ENCODE results near the gene DCXR.

DCXR gene

DNA sequence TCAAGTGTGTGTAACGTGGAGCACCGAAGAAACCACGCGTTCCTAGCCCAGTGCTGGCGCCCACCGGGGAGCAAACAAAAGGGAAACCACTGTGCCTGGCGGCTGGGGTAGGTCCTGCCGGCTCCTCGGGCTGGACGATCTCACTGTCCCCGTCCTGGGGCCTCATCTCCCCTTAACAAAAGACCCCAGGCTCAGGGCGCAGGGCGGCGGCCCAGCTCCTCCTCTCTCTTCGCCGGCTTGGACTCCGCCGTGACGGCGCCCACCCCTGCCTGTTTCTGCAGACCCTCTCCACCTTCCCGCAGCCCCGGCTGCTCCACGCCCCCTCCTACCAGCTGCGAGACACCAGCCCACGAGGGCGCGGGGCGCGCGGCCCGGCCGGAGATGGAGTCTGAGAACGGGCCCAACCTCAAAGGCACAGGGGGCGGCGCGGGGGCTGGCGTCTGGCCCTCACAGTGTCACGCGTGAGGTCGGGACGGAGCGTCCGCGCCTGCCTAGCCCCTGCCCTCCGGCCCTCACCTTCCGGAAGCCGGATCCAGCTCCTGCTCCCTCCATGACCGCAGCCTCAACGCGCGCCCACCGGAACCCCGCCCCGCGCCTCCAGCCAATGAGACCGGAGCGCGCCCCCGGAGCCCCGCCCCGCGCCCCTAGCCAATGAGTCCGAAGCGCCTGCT lies 15.1 kb downstream of the DCXR start, which contains the start of gene CENPX (continued):
- TF ChIP-seq, protein P1, sequence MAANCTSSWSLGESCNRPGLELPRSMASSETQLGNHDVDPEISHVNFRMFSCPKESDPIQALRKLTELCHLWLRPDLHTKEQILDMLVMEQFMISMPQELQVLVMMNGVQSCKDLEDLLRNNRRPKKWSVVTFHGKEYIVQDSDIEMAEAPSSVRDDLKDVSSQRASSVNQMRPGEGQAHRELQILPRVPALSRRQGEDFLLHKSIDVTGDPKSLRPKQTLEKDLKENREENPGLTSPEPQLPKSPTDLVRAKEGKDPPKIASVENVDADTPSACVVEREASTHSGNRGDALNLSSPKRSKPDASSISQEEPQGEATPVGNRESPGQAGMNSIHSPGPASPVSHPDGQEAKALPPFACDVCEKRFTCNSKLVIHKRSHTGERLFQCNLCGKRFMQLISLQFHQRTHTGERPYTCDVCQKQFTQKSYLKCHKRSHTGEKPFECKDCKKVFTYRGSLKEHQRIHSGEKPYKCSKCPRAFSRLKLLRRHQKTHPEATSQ (tag by site-specific recombination; IDR thresholded peaks at IDR 0.05) = peak; percentile 36; the same call in 1 of the 2 replicates
- TF ChIP-seq ZNF138 (tag by site-specific recombination; IDR thresholded peaks at IDR 0.05; ENCODE audit: borderline replicate concordance) (no peak), ZNF677 (tag by site-specific recombination; IDR thresholded peaks at IDR 0.05) (no peak), ZNF792 (tag by site-specific recombination; IDR thresholded peaks at IDR 0.05) (0 out of 2 replicates have a peak, but pooled peaks have one; percentile 28), ZNF335 (tag by site-specific recombination; conservative IDR thresholded peaks at IDR 0.05) (peak; percentile 57), ZNF701 (tag by site-specific recombination; IDR thresholded peaks at IDR 0.05) (no peak), ZNF324 (tag by site-specific recombination; IDR thresholded peaks at IDR 0.05) (0 out of 2 replicates have a peak, but pooled peaks have one; percentile 64), ZBTB17 (tag by site-specific recombination; IDR thresholded peaks at IDR 0.05) (peak; percentile 34; the same call in 1 of the 2 replicates), ZEB2 (tag by site-specific recombination; IDR thresholded peaks at IDR 0.05) (peak; percentile 72), ZNF350 (tag by site-specific recombination; IDR thresholded peaks at IDR 0.05) (no peak), ZNF214 (tag by site-specific recombination; IDR thresholded peaks at IDR 0.05; ENCODE audit: borderline replicate concordance) (no peak), KLF7 (tag by site-specific recombination; IDR thresholded peaks at IDR 0.05; ENCODE audit: borderline replicate concordance) (peak; percentile 17; the same call in 1 of the 2 replicates), ZNF175 (tag by site-specific recombination; IDR thresholded peaks at IDR 0.05) (no peak), SETDB1 (IDR thresholded peaks at IDR 0.05; ENCODE audit: insufficient read length, low read length) (no peak), ZNF747 (tag by site-specific recombination; IDR thresholded peaks at IDR 0.05) (no peak), EGR2 (tag by site-specific recombination; IDR thresholded peaks at IDR 0.05; ENCODE audit: low read depth) (peak; percentile 60; the same call in 1 of the 2 replicates), ZNF776 (tag by site-specific recombination; IDR thresholded peaks at IDR 0.05; ENCODE audit: borderline replicate concordance) (no peak), ZNF585B (tag by site-specific recombination; IDR thresholded peaks at IDR 0.05) (no peak), ZNF2 (tag by site-specific recombination; IDR thresholded peaks at IDR 0.05) (peak; percentile 64; the same call in 1 of the 2 replicates), ZNF292 (tag by site-specific recombination; IDR thresholded peaks at IDR 0.05; ENCODE audit: borderline replicate concordance, low read depth) (no peak)
- TF ChIP-seq, protein P2, sequence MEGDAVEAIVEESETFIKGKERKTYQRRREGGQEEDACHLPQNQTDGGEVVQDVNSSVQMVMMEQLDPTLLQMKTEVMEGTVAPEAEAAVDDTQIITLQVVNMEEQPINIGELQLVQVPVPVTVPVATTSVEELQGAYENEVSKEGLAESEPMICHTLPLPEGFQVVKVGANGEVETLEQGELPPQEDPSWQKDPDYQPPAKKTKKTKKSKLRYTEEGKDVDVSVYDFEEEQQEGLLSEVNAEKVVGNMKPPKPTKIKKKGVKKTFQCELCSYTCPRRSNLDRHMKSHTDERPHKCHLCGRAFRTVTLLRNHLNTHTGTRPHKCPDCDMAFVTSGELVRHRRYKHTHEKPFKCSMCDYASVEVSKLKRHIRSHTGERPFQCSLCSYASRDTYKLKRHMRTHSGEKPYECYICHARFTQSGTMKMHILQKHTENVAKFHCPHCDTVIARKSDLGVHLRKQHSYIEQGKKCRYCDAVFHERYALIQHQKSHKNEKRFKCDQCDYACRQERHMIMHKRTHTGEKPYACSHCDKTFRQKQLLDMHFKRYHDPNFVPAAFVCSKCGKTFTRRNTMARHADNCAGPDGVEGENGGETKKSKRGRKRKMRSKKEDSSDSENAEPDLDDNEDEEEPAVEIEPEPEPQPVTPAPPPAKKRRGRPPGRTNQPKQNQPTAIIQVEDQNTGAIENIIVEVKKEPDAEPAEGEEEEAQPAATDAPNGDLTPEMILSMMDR (tag by site-specific recombination; IDR thresholded peaks at IDR 0.05) = 0 out of 2 replicates have a peak, but pooled peaks have one; percentile 8
- TF ChIP-seq, protein P3, sequence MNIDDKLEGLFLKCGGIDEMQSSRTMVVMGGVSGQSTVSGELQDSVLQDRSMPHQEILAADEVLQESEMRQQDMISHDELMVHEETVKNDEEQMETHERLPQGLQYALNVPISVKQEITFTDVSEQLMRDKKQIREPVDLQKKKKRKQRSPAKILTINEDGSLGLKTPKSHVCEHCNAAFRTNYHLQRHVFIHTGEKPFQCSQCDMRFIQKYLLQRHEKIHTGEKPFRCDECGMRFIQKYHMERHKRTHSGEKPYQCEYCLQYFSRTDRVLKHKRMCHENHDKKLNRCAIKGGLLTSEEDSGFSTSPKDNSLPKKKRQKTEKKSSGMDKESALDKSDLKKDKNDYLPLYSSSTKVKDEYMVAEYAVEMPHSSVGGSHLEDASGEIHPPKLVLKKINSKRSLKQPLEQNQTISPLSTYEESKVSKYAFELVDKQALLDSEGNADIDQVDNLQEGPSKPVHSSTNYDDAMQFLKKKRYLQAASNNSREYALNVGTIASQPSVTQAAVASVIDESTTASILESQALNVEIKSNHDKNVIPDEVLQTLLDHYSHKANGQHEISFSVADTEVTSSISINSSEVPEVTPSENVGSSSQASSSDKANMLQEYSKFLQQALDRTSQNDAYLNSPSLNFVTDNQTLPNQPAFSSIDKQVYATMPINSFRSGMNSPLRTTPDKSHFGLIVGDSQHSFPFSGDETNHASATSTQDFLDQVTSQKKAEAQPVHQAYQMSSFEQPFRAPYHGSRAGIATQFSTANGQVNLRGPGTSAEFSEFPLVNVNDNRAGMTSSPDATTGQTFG (tag by site-specific recombination; IDR thresholded peaks at IDR 0.05; ENCODE audit: borderline replicate concordance) = no peak
- TF ChIP-seq, protein P4, sequence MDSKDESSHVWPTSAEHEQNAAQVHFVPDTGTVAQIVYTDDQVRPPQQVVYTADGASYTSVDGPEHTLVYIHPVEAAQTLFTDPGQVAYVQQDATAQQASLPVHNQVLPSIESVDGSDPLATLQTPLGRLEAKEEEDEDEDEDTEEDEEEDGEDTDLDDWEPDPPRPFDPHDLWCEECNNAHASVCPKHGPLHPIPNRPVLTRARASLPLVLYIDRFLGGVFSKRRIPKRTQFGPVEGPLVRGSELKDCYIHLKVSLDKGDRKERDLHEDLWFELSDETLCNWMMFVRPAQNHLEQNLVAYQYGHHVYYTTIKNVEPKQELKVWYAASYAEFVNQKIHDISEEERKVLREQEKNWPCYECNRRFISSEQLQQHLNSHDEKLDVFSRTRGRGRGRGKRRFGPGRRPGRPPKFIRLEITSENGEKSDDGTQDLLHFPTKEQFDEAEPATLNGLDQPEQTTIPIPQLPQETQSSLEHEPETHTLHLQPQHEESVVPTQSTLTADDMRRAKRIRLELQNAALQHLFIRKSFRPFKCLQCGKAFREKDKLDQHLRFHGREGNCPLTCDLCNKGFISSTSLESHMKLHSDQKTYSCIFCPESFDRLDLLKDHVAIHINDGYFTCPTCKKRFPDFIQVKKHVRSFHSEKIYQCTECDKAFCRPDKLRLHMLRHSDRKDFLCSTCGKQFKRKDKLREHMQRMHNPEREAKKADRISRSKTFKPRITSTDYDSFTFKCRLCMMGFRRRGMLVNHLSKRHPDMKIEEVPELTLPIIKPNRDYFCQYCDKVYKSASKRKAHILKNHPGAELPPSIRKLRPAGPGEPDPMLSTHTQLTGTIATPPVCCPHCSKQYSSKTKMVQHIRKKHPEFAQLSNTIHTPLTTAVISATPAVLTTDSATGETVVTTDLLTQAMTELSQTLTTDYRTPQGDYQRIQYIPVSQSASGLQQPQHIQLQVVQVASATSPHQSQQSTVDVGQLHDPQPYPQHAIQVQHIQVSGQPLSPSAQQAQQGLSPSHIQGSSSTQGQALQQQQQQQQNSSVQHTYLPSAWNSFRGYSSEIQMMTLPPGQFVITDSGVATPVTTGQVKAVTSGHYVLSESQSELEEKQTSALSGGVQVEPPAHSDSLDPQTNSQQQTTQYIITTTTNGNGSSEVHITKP (tag by site-specific recombination; IDR thresholded peaks at IDR 0.05) = peak; percentile 98
- TF ChIP-seq, protein P5, sequence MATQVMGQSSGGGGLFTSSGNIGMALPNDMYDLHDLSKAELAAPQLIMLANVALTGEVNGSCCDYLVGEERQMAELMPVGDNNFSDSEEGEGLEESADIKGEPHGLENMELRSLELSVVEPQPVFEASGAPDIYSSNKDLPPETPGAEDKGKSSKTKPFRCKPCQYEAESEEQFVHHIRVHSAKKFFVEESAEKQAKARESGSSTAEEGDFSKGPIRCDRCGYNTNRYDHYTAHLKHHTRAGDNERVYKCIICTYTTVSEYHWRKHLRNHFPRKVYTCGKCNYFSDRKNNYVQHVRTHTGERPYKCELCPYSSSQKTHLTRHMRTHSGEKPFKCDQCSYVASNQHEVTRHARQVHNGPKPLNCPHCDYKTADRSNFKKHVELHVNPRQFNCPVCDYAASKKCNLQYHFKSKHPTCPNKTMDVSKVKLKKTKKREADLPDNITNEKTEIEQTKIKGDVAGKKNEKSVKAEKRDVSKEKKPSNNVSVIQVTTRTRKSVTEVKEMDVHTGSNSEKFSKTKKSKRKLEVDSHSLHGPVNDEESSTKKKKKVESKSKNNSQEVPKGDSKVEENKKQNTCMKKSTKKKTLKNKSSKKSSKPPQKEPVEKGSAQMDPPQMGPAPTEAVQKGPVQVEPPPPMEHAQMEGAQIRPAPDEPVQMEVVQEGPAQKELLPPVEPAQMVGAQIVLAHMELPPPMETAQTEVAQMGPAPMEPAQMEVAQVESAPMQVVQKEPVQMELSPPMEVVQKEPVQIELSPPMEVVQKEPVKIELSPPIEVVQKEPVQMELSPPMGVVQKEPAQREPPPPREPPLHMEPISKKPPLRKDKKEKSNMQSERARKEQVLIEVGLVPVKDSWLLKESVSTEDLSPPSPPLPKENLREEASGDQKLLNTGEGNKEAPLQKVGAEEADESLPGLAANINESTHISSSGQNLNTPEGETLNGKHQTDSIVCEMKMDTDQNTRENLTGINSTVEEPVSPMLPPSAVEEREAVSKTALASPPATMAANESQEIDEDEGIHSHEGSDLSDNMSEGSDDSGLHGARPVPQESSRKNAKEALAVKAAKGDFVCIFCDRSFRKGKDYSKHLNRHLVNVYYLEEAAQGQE (tag by site-specific recombination; IDR thresholded peaks at IDR 0.05) = no peak; the same call in 1 of the 2 replicates
- TF ChIP-seq, protein P6, sequence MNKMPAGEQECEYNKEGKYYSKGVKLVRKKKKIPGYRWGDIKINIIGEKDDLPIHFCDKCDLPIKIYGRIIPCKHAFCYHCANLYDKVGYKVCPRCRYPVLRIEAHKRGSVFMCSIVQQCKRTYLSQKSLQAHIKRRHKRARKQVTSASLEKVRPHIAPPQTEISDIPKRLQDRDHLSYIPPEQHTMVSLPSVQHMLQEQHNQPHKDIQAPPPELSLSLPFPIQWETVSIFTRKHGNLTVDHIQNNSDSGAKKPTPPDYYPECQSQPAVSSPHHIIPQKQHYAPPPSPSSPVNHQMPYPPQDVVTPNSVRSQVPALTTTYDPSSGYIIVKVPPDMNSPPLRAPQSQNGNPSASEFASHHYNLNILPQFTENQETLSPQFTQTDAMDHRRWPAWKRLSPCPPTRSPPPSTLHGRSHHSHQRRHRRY (tag by site-specific recombination; IDR thresholded peaks at IDR 0.05) = peak; percentile 51; the same call in 1 of the 2 replicates
